ENCODE results near the gene STK17B.
"Not testable (repeated sequence)": the region's sequence is repeated elsewhere in the genome, so short reads cannot be mapped to it uniquely, and the experiment has no call there.

STK17B gene

GRCh38 chr2:196171248-196171871 lies at the start of gene STK17B:
Gene STK17B, minus strand, starts transcription at chr2:196171578. Its CDS starts 8,195 bp downstream, at chr2:196163383.
- peak; percentile 89 for DNase-seq (ENCODE audit: low read depth)

DNA sequence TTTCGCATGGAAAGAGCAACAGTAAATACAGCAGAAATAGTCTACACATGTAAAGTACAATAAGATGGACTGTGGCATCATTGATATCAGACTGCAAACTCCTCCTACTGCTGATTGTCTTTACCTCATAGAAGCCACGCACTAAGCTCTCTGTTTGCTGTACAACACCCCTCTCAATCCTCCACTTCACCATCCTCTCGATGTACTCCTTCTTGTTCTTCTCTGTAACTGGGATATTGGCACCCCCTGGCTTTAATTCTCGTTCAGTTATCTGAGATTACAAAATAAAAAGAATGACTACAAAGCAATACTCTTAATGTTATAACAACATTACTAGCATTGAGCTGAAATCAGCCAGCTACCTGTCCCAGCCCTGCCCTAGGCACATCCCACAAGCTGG lies 49.3 kb upstream of the STK17B start:
- DNase-seq (ENCODE audit: low read depth): no peak

DNA sequence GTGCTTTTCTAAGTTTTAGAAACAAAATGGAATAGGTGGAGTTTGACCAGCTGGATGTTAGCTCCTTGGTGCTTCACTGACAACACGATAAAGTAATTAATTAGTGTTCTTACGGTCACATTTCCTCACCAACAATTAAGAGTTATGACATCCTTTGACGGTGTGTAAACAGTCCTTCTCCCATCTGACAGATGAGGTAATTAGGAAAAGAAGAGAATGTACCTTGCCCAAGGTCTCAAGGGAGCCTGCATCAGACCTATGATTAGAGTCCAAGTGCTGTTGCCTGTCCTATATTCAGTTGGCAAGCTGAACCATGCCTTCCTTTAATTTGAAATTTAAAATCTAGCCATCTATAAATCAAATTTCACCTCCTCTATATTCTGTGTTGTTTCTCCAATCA lies 48.3 kb upstream of the STK17B start:
- DNase-seq (ENCODE audit: low read depth): no peak

DNA sequence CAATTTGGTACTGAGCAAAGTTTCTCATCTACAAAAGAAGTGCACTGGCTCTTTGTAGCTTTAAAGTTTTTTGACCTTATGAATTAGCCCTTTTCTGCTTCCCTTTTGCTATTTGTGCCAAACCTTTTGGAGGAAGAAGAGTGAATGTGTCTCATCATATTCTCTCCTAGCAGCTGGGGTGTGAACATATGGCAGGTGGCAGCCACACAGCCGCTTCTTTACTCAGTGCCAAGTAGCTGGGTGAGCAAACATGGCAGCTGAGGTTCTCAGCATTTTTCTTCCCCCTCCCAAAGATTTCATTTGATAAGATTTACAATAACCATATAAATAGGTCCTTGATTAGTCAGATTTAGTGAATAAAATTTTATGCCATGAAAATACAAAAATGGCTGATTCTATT lies 46.7 kb upstream of the STK17B start:
- DNase-seq (ENCODE audit: low read depth): no peak

- no peak for DNase-seq (ENCODE audit: low read depth)
Observed at GRCh38 chr2:196217116-196217515, 45.7 kb upstream of the STK17B start.

- no peak for DNase-seq (ENCODE audit: low read depth)
Observed at GRCh38 chr2:196215376-196215775, 44.0 kb upstream of the STK17B start.

GRCh38 chr2:196214156-196214555 lies 42.8 kb upstream of the STK17B start:
- DNase-seq (ENCODE audit: low read depth): no peak

DNA sequence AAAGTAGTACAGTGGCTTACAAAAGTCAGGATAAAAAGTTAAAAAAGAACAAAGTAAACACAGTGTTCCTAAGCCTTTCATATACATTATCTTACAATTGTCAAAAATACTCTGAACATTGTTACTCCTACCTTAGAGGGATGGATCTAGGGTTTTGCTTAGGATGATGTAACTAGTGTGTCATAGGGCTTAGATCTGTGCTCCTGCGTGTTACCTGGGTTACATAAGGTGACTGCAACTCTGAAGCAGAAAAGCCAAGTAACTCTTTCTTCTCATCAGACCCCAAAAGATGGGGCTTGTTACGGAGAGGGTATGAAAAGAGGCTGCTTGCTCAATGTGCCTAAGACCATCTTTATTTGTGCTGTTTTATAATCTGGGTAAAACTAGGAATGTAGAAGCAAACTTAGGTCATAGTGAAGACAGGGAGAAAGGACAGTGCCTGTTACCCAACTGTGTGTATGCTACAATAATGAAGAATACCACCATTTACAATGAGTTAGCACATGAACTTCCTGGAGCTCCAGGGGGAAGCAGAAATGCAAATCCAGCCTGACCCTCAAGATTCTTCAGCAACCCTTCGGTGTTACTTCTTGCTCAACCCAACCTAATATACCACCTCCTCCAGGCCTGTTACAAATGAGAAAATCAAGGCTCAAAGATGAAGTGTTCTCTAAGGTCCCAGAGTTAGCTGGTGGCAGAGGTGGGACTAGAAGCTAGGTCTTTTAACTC lies 42.0 kb upstream of the STK17B start:
- no peak for DNase-seq (ENCODE audit: low read depth)

GRCh38 chr2:196208915-196209314 lies 37.5 kb upstream of the STK17B start:
- DNase-seq (ENCODE audit: low read depth): no peak

- DNase-seq (ENCODE audit: low read depth): peak; percentile 37
Observed at GRCh38 chr2:196206804-196207203, 35.4 kb upstream of the STK17B start.

- peak; percentile 95 for DNase-seq (ENCODE audit: low read depth)
Observed at GRCh38 chr2:196205881-196206435, 34.6 kb upstream of the STK17B start.

GRCh38 chr2:196205011-196205766 lies 33.8 kb upstream of the STK17B start:
- peak; percentile 91 for DNase-seq (ENCODE audit: low read depth)

- peak; percentile 11 for DNase-seq (ENCODE audit: low read depth)
Observed at GRCh38 chr2:196201229-196202009, 30.0 kb upstream of the STK17B start.

GRCh38 chr2:196200557-196200956 lies 29.2 kb upstream of the STK17B start:
- no peak for DNase-seq (ENCODE audit: low read depth)

GRCh38 chr2:196195758-196196157 lies 24.4 kb upstream of the STK17B start:
- DNase-seq (ENCODE audit: low read depth): no peak

DNA sequence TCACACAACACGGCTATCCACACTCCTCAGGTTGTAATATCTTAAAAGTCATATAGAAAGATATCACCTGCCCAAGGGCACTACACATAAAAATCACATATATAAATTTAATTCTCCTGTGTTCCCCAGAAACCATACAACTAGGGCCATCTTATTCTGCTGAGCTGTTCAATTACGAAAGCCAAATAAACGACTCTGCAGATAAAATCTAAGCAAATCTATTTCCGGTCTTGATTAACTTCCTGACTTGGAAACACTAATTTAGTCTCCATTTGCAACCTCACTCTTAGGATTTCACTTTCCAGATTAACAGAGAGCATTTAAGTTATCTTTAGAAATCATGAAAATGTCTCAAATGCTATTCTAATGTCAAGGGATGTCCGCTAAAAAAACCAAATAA lies 23.9 kb upstream of the STK17B start:
- no peak for DNase-seq (ENCODE audit: low read depth)

DNA sequence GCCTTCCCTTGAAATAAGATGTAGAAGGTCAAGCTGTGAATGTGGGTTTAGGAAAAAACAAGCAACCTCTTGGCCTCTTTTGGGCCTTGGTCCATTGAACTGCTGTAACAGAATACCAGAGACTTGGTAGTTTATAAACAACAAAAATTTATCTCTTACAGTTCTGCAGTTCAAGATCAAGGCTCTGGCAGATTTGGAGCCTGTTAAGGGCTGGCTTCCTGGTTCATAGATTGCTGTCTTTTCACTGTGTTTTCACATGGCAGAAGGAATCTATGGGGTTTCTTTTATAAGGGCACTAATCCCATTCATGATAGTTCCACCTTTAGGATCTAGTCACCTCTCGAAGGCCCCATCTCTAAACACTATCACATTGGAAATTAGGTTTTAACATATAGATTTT lies 20.2 kb upstream of the STK17B start:
- no peak for DNase-seq (ENCODE audit: low read depth)

- DNase-seq (ENCODE audit: low read depth): no peak
Observed at GRCh38 chr2:196187898-196188458, 16.6 kb upstream of the STK17B start.

GRCh38 chr2:196187175-196187700 lies 15.9 kb upstream of the STK17B start:
- not testable (repeated sequence) for DNase-seq (ENCODE audit: low read depth)

GRCh38 chr2:196186266-196186980 lies 15.0 kb upstream of the STK17B start:
- no peak for DNase-seq (ENCODE audit: low read depth)

- no peak for DNase-seq (ENCODE audit: low read depth)
Observed at GRCh38 chr2:196184921-196185320, 13.5 kb upstream of the STK17B start.
